Measurements from ENCODE around the gene PYGB.

Gene PYGB

GRCh38 chr20:25283221-25283951, 35.5 kb downstream of the PYGB start:
- DNase-seq = no peak

- DNase-seq = no peak
Observed at GRCh38 chr20:25284131-25284601, 36.3 kb downstream of the PYGB start.

- DNase-seq = no peak
Observed at GRCh38 chr20:25285091-25285647, 37.3 kb downstream of the PYGB start.

- DNase-seq = no peak
Observed at GRCh38 chr20:25285856-25286798, 38.2 kb downstream of the PYGB start.

- DNase-seq = no peak
Observed at GRCh38 chr20:25286917-25287316, 39.0 kb downstream of the PYGB start.

GRCh38 chr20:25287631-25288290, 39.9 kb downstream of the PYGB start:
- no peak for DNase-seq

GRCh38 chr20:25288291-25289181, 40.7 kb downstream of the PYGB start:
- DNase-seq = no peak

GRCh38 chr20:25289886-25290597, 42.2 kb downstream of the PYGB start:
- DNase-seq = no peak

- DNase-seq = no peak
Observed at GRCh38 chr20:25290646-25291431, 43.0 kb downstream of the PYGB start.

GRCh38 chr20:25291432-25292133, 43.7 kb downstream of the PYGB start:
- DNase-seq = no peak

GRCh38 chr20:25292176-25292891, 44.4 kb downstream of the PYGB start:
- DNase-seq = no peak

GRCh38 chr20:25293507-25293906, 45.6 kb downstream of the PYGB start:
- DNase-seq = no peak

GRCh38 chr20:25293910-25294458, 46.1 kb downstream of the PYGB start:
- DNase-seq = no peak

GRCh38 chr20:25294459-25295385, 46.8 kb downstream of the PYGB start:
- DNase-seq = no peak

GRCh38 chr20:25295386-25296093, 47.7 kb downstream of the PYGB start:
- no peak for DNase-seq
